ENCODE results near the gene MED13L.

Gene MED13L

GRCh38 chr12:116210762-116211161, 66.7 kb downstream of the MED13L start:
- no peak for DNase-seq (ENCODE audit: low read depth)

GRCh38 chr12:116210131-116210530, 67.4 kb downstream of the MED13L start:
- DNase-seq (ENCODE audit: low read depth): no peak

- DNase-seq (ENCODE audit: low read depth): no peak
Observed at GRCh38 chr12:116209503-116209902, 68.0 kb downstream of the MED13L start.

GRCh38 chr12:116207274-116207673, 70.2 kb downstream of the MED13L start:
- DNase-seq (ENCODE audit: low read depth): no peak

- no peak for DNase-seq (ENCODE audit: low read depth)
Observed at GRCh38 chr12:116206828-116207227, 70.7 kb downstream of the MED13L start.

- no peak for DNase-seq (ENCODE audit: low read depth)
Observed at GRCh38 chr12:116204785-116205184, 72.7 kb downstream of the MED13L start.

GRCh38 chr12:116204169-116204568, 73.3 kb downstream of the MED13L start:
- DNase-seq (ENCODE audit: low read depth): no peak

- no peak for DNase-seq (ENCODE audit: low read depth)
Observed at GRCh38 chr12:116202940-116203339, 74.6 kb downstream of the MED13L start.

- DNase-seq (ENCODE audit: low read depth): no peak
Observed at GRCh38 chr12:116202433-116202832, 75.1 kb downstream of the MED13L start.

GRCh38 chr12:116201908-116202307, 75.6 kb downstream of the MED13L start:
- DNase-seq (ENCODE audit: low read depth): peak; percentile 68

- no peak for DNase-seq (ENCODE audit: low read depth)
Observed at GRCh38 chr12:116201359-116201758, 76.1 kb downstream of the MED13L start.

GRCh38 chr12:116200812-116201211, 76.7 kb downstream of the MED13L start:
- no peak for DNase-seq (ENCODE audit: low read depth)

GRCh38 chr12:116199160-116199706, 78.3 kb downstream of the MED13L start:
- no peak for DNase-seq (ENCODE audit: low read depth)

GRCh38 chr12:116196752-116197718, 80.5 kb downstream of the MED13L start:
- no peak for DNase-seq (ENCODE audit: low read depth)

- no peak for DNase-seq (ENCODE audit: low read depth)
Observed at GRCh38 chr12:116196226-116196625, 81.3 kb downstream of the MED13L start.

- no peak for DNase-seq (ENCODE audit: low read depth)
Observed at GRCh38 chr12:116194935-116195431, 82.5 kb downstream of the MED13L start.

GRCh38 chr12:116189692-116190091, 87.8 kb downstream of the MED13L start:
- no peak for DNase-seq (ENCODE audit: low read depth)

GRCh38 chr12:116188581-116188980, 88.9 kb downstream of the MED13L start:
- DNase-seq (ENCODE audit: low read depth): no peak

GRCh38 chr12:116187151-116187511, 90.4 kb downstream of the MED13L start:
- DNase-seq (ENCODE audit: low read depth): no peak

GRCh38 chr12:116186482-116187150, 90.9 kb downstream of the MED13L start:
- DNase-seq (ENCODE audit: low read depth): no peak

- no peak for DNase-seq (ENCODE audit: low read depth)
Observed at GRCh38 chr12:116184763-116185162, 92.7 kb downstream of the MED13L start.

- no peak for DNase-seq (ENCODE audit: low read depth)
Observed at GRCh38 chr12:116183741-116184141, 93.8 kb downstream of the MED13L start.
